GM19035 (cell line): Measurements from ENCODE around the gene MNT.
"Not testable (repeated sequence)": the region's sequence is repeated elsewhere in the genome, so short reads cannot be mapped to it uniquely, and the experiment has no call there.

ENCODE experiments used
- ATAC-seq: cut with Tn5 transposase; IDR thresholded peaks from one replicate; pipeline ENCODE4 v1.9.1; 2021; ENCODE audit not compliant: unreplicated experiment

The MNT gene

GRCh38 chr17:2400877-2401425 is at the start of gene MNT:
MNT (minus strand) TSS chr17:2401060; CDS start chr17:2400712, 348 bp downstream.
- peak; percentile 35 for ATAC-seq

DNA sequence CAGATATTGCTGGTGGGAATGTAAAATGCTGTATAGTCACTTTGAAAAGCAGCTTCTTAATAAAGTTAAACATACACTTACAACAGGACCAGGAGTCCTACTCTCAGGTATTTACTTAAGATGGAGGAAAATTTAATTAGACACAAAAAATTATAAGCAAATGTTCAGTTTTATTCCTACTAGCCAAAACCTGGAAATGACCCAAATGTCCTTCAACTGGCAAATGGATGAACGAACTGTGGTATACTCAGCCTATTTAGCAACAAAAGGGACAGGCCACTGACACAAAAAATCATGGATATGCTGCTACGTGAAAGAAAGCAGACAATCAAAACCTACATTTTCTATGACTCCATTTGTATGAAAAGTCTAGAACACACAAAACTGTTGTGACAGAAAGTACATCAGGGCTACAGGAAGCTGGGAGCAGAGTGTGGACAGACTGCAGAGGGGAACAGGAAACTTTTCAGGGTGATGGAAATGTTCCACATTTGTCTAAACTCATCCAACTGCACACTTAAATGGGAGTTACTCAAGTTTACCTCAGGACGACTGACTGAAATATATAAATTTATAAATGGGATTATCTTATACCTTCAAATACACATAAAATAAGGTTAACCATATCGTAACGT is 49.3 kb upstream of the MNT start:
- no peak for ATAC-seq

GRCh38 chr17:2449486-2449885 is 48.6 kb upstream of the MNT start:
- no peak for ATAC-seq

GRCh38 chr17:2447479-2447878 is 46.6 kb upstream of the MNT start:
- not testable (repeated sequence) for ATAC-seq

GRCh38 chr17:2445638-2446037 is 44.8 kb upstream of the MNT start:
- ATAC-seq, result no peak

DNA sequence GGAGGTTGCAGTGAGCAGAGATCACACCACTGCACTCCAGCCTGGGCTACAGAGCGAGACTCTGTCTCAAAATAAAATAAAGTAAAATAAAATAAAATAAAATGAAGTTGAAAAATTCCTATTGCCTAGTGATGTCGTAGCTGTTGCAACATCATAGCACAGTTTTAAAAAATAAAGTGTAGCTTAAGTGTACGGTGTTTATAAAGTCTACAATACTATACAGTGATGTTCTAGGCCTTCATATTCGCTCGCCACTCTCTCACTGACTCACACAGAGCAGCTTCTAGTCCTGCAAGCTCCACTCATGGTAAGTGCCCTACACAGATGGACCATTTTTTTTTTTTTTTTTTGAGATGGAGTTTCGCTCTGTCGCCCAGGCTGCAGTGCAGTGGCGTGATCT is 43.5 kb upstream of the MNT start:
- ATAC-seq, result no peak

GRCh38 chr17:2442166-2442565 is 41.3 kb upstream of the MNT start:
- no peak for ATAC-seq

- no peak for ATAC-seq
These were observed 40.1 kb upstream of the MNT start for GRCh38 chr17:2440930-2441329.

DNA sequence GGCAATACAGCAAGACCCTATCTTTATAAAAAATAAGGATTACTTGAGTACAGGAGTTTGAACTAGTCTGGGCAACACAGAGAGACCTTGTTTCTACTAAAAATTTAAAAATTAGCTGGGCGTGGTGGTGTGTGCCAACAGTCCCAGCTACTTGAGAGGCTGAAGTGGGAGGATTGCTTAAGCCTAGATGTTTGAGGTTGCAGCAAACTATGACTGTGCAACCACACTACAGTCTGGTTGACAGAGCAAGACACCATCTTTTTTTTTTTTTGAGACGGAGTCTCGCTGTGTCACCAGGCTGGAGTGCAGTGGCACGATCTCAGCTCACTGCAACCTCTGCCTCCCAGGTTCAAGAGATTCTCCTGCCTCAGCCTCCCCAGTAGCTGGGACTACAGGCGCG is 39.1 kb upstream of the MNT start:
- ATAC-seq, result not testable (repeated sequence)

DNA sequence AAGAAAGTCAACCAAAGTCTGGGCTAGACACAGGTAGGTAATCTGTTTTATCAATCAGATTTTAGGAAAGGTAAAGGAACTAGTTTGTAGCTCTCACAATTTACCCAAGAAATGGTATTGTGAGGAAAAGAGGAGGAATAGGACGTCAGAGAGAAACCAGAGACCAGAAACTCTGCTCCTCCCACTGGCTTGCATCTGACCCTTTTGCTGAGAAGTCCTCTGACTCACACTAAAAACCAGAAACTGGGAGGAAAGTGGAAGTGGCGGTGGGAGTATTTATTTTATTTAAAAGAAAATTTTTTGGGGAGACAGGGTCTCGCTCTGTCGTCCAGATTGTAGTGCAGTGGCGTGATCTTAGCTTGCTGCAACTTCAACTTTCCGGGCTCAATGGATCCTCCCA is 38.0 kb upstream of the MNT start:
- ATAC-seq, result no peak

DNA sequence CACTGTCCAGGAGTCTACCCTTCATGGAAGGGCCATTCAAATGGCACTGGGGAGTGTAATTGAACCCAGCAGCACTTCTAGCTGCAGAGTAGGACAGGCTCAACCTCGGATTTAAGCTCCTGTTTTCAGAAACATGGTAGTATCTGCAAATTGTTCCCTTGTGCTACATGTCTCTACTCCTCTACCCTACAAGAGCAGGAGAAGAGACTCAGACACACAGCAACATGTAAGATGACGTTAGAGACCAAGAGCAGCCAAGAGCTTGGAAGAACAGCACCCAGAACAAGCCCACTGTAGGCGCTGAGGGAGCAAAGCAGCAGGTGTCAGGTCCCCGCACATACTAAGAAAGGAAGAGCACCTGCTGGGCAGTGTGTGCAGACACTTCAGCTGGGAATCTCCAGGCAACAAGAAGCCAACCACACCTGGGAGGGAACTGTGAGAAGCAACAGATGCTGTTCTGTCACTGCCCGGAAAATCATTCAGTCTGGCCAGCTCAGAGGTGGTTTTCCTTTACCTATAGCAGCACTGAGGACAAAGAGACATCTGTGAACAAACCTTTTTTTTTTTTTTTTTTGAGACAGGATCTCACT is 35.6 kb upstream of the MNT start:
- ATAC-seq, result no peak

GRCh38 chr17:2435862-2436261 is 35.0 kb upstream of the MNT start:
- ATAC-seq, result no peak

DNA sequence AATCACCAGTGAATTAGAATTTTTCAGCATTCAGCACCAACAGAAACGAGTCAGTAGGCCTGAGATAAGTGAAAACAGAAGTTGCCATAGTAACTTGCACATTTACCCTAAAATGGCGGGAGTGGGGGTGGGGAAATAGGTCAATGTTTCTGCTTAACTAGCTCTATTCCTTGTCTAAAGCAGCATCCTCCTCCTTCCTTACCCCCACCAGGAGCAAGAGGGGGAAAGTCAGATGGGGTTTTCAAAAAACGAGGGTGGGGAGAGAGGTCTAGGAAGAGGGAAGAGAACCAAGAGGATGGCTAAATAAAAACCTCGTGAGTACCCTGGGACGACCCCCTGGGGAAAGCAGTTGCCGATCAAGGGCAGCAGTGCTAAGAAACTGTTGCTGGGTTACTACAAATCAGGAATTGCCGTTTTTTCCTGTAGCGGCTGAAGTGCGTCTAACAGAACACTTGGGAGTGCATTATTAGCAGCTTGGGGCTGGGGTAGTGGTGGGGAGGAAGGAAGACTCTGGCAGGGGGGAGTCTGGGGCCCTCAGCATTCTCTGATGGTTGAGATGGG is 34.4 kb upstream of the MNT start:
- no peak for ATAC-seq

DNA sequence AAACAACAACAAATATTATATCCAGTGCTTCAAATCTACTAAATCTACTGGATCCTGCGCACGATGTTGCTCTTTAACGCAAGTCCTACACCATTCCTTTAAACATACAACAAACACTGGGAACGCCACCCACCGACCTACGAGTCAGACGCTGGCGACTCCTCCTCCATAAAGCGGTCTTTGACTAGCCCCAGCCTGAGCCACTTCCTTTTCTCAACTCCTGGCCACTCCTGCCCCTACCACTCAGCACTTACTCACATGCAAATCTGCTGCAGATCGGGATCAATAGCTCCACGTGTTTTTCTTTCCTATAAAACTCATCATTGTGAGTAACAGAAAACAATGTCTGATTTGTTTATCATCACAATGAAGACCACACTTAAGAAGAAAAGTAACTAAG is 32.8 kb upstream of the MNT start:
- no peak for ATAC-seq

- no peak for ATAC-seq
These were observed 27.1 kb upstream of the MNT start for GRCh38 chr17:2427910-2428309.

- no peak for ATAC-seq
These were observed 26.4 kb upstream of the MNT start for GRCh38 chr17:2427215-2427614.

- no peak for ATAC-seq
These were observed 22.4 kb upstream of the MNT start for GRCh38 chr17:2423271-2423670.

- ATAC-seq, result no peak
These were observed 20.7 kb upstream of the MNT start for GRCh38 chr17:2421315-2422147.

- ATAC-seq, result no peak
These were observed 19.3 kb upstream of the MNT start for GRCh38 chr17:2420176-2420575.

GRCh38 chr17:2419486-2419885 is 18.6 kb upstream of the MNT start:
- ATAC-seq, result no peak

- no peak for ATAC-seq
These were observed 17.7 kb upstream of the MNT start for GRCh38 chr17:2418572-2418971.
